ENCODE results near the gene ZNF501.

ZNF501 gene

DNA sequence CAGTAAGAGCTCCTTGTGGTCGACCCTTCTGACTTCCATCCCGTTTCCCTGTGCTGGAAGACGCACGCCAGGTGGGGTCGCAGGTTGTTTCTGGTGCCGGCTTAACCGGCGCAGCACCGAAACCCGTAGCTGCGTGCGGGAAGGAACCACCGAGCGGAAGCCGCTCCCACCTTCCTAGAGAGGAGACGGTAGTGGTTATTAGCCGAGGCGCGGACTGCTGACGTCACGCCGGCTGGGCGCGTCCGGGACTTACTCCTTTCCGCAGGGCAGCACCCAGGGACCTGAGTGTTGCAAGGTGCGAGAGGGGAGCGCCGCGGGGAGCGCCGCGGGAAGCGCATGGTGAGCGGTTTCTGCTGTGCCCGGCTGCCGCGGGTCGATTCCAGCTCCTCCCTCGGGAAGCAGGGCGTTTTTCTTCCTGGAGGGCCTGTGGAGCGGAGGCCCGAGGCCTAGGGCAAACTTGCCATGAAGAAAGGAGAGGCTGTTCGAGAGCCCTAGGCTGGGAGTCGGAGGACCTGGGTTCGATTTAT is at the start of gene ZNF501 (continued):
- TF ChIP-seq ZNF324 (tag by site-specific recombination; IDR thresholded peaks at IDR 0.05) (peak; percentile 88), SP3 (tag by site-specific recombination; IDR thresholded peaks at IDR 0.05) (peak; percentile 66), TRIM28 (IDR thresholded peaks at IDR 0.05; ENCODE audit: borderline replicate concordance, low read length) (no peak; the same call in 1 of the 2 replicates), ZNF777 (tag by site-specific recombination; IDR thresholded peaks at IDR 0.05; ENCODE audit: borderline replicate concordance) (no peak), KLF17 (tag by site-specific recombination; IDR thresholded peaks at IDR 0.05) (0 out of 2 replicates have a peak, but pooled peaks have one; percentile 65), ZBTB17 (tag by site-specific recombination; IDR thresholded peaks at IDR 0.05) (peak; percentile 79), ZNF221 (tag by site-specific recombination; IDR thresholded peaks at IDR 0.05; ENCODE audit: borderline replicate concordance) (no peak), ZFP3 (tag by site-specific recombination; IDR thresholded peaks at IDR 0.05; ENCODE audit: low read depth) (no peak), ZNF530 (tag by site-specific recombination; IDR thresholded peaks at IDR 0.05; ENCODE audit: low read depth) (no peak), ZNF549 (tag by site-specific recombination; IDR thresholded peaks at IDR 0.05) (peak; percentile 56; the same call in 1 of the 2 replicates), HOXC10 (CRISPR knock-in tag; IDR thresholded peaks at IDR 0.05) (no peak), ZNF157 (tag by site-specific recombination; IDR thresholded peaks at IDR 0.05) (no peak), HOXD13 (CRISPR knock-in tag; IDR thresholded peaks at IDR 0.05; ENCODE audit: borderline replicate concordance) (no peak), ZFHX2 (tag by site-specific recombination; conservative IDR thresholded peaks at IDR 0.05) (no peak), ZNF585B (tag by site-specific recombination; IDR thresholded peaks at IDR 0.05) (no peak), PBX3 (CRISPR knock-in tag; IDR thresholded peaks at IDR 0.05) (no peak), SCRT1 (tag by site-specific recombination; IDR thresholded peaks at IDR 0.05; ENCODE audit: borderline replicate concordance) (no peak), MEIS1 (CRISPR knock-in tag; IDR thresholded peaks at IDR 0.05; ENCODE audit: borderline replicate concordance) (no peak), ZNF398 (tag by site-specific recombination; IDR thresholded peaks at IDR 0.05) (no peak), BCL11B (tag by site-specific recombination; IDR thresholded peaks at IDR 0.05; ENCODE audit: low read depth) (no peak), ATF2 (tag by site-specific recombination; IDR thresholded peaks at IDR 0.05; ENCODE audit: low read depth) (peak; percentile 72), KLF7 (tag by site-specific recombination; IDR thresholded peaks at IDR 0.05; ENCODE audit: borderline replicate concordance) (no peak), YY1 (tag by site-specific recombination; IDR thresholded peaks at IDR 0.05) (0 out of 2 replicates have a peak, but pooled peaks have one; percentile 35), ZNF292 (tag by site-specific recombination; IDR thresholded peaks at IDR 0.05; ENCODE audit: borderline replicate concordance, low read depth) (no peak)
- TF ChIP-seq, protein P1, sequence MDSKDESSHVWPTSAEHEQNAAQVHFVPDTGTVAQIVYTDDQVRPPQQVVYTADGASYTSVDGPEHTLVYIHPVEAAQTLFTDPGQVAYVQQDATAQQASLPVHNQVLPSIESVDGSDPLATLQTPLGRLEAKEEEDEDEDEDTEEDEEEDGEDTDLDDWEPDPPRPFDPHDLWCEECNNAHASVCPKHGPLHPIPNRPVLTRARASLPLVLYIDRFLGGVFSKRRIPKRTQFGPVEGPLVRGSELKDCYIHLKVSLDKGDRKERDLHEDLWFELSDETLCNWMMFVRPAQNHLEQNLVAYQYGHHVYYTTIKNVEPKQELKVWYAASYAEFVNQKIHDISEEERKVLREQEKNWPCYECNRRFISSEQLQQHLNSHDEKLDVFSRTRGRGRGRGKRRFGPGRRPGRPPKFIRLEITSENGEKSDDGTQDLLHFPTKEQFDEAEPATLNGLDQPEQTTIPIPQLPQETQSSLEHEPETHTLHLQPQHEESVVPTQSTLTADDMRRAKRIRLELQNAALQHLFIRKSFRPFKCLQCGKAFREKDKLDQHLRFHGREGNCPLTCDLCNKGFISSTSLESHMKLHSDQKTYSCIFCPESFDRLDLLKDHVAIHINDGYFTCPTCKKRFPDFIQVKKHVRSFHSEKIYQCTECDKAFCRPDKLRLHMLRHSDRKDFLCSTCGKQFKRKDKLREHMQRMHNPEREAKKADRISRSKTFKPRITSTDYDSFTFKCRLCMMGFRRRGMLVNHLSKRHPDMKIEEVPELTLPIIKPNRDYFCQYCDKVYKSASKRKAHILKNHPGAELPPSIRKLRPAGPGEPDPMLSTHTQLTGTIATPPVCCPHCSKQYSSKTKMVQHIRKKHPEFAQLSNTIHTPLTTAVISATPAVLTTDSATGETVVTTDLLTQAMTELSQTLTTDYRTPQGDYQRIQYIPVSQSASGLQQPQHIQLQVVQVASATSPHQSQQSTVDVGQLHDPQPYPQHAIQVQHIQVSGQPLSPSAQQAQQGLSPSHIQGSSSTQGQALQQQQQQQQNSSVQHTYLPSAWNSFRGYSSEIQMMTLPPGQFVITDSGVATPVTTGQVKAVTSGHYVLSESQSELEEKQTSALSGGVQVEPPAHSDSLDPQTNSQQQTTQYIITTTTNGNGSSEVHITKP (tag by site-specific recombination; IDR thresholded peaks at IDR 0.05): peak; percentile 43; the same call in 1 of the 2 replicates
- TF ChIP-seq, protein P2, sequence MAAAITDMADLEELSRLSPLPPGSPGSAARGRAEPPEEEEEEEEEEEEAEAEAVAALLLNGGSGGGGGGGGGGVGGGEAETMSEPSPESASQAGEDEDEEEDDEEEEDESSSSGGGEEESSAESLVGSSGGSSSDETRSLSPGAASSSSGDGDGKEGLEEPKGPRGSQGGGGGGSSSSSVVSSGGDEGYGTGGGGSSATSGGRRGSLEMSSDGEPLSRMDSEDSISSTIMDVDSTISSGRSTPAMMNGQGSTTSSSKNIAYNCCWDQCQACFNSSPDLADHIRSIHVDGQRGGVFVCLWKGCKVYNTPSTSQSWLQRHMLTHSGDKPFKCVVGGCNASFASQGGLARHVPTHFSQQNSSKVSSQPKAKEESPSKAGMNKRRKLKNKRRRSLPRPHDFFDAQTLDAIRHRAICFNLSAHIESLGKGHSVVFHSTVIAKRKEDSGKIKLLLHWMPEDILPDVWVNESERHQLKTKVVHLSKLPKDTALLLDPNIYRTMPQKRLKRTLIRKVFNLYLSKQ (tag by site-specific recombination; IDR thresholded peaks at IDR 0.05; ENCODE audit: borderline replicate concordance): no peak
- TF ChIP-seq, protein P3, sequence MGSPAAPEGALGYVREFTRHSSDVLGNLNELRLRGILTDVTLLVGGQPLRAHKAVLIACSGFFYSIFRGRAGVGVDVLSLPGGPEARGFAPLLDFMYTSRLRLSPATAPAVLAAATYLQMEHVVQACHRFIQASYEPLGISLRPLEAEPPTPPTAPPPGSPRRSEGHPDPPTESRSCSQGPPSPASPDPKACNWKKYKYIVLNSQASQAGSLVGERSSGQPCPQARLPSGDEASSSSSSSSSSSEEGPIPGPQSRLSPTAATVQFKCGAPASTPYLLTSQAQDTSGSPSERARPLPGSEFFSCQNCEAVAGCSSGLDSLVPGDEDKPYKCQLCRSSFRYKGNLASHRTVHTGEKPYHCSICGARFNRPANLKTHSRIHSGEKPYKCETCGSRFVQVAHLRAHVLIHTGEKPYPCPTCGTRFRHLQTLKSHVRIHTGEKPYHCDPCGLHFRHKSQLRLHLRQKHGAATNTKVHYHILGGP (tag by site-specific recombination; IDR thresholded peaks at IDR 0.05): 0 out of 2 replicates have a peak, but pooled peaks have one; percentile 33

Data from HEK293 (cell line).